Mesenchymal stem cell (in vitro differentiated cells and primary cell): Measurements from ENCODE around the gene GDPGP1.
A peak's percentile ranks its signal among the peaks of the same experiment; 100 is the strongest.

ENCODE experiments used
- DNase-seq: peaks from one replicate; pipeline ENCODE4 v3.0.0-alpha.2; 2013
- H2AFZ ChIP-seq: one replicate; pipeline ENCODE4 v1.6.1; 2013; ENCODE audit warnings: low read depth, mild to moderate bottlenecking, control low read depth, inconsistent platforms, low read length, moderate library complexity
- H2AK5ac ChIP-seq: 2 replicates; pipeline ENCODE4 v1.6.1; 2013; ENCODE audit warnings: low read length, moderate library complexity, mild to moderate bottlenecking, inconsistent platforms; ENCODE audit not compliant: severe bottlenecking
- H2BK120ac ChIP-seq: one replicate; pipeline ENCODE4 v1.6.1; 2013; ENCODE audit warnings: low read depth, mild to moderate bottlenecking, inconsistent platforms, low read length, moderate library complexity
- H2BK12ac ChIP-seq, 2 experiments: one replicate each; pipeline ENCODE4 v1.6.1; 2013; ENCODE audit warnings: inconsistent platforms in 2 of 2, low read length in 2 of 2, mild to moderate bottlenecking in 2 of 2, moderate library complexity in 2 of 2, control low read depth in 1 of 2
- H2BK15ac ChIP-seq: one replicate; pipeline ENCODE4 v1.6.1; 2013; ENCODE audit warnings: mild to moderate bottlenecking, low read depth, inconsistent platforms; ENCODE audit not compliant: poor library complexity, severe bottlenecking
- H2BK5ac ChIP-seq: 2 replicates; pipeline ENCODE4 v1.6.1; 2013; ENCODE audit warnings: low read depth, mild to moderate bottlenecking, low read length, control low read depth, inconsistent platforms; ENCODE audit not compliant: poor library complexity, severe bottlenecking
- H3K14ac ChIP-seq, 2 experiments: one replicate each; pipeline ENCODE4 v1.6.1; 2013; ENCODE audit warnings: inconsistent platforms in 2 of 2, low read length in 2 of 2, control low read depth in 1 of 2, mild to moderate bottlenecking in 1 of 2, moderate library complexity in 1 of 2
- H3K18ac ChIP-seq, 2 experiments: one replicate each; pipeline ENCODE4 v1.6.1; 2013; ENCODE audit warnings: inconsistent platforms in 2 of 2, low read length in 2 of 2, control low read depth in 1 of 2, low read depth in 1 of 2, mild to moderate bottlenecking in 1 of 2
- H3K23ac ChIP-seq, 2 experiments: one replicate each; pipeline ENCODE4 v1.6.1; 2013; ENCODE audit warnings: inconsistent platforms in 2 of 2, low read length in 2 of 2, mild to moderate bottlenecking in 2 of 2, moderate library complexity in 2 of 2, control low read depth in 1 of 2
- H3K27ac ChIP-seq: 2 replicates; pipeline ENCODE4 v1.5.1; 2013; ENCODE audit warnings: mild to moderate bottlenecking, moderate library complexity, low read length, control low read depth, inconsistent platforms; ENCODE audit not compliant: poor library complexity, severe bottlenecking
- H3K27me3 ChIP-seq, 2 experiments: 2 replicates each; pipeline versions ENCODE4 v1.6.1 to v1.7.0; 2013; ENCODE audit warnings: low read length in 2 of 2, mild to moderate bottlenecking in 2 of 2, moderate library complexity in 2 of 2, control low read depth in 1 of 2, inconsistent platforms in 1 of 2; ENCODE audit not compliant: control insufficient read depth in 1 of 2, insufficient read depth in 1 of 2
- H3K36me3 ChIP-seq, 2 experiments: 2 replicates each; pipeline versions ENCODE4 v1.6.1 to v1.7.0; 2013; ENCODE audit warnings: low read length in 2 of 2, control low read depth in 1 of 2, inconsistent platforms in 1 of 2, low read depth in 1 of 2, mild to moderate bottlenecking in 1 of 2; ENCODE audit not compliant: insufficient read depth in 2 of 2, control insufficient read depth in 1 of 2
- H3K4ac ChIP-seq, 2 experiments: one replicate each; pipeline ENCODE4 v1.6.1; 2013; ENCODE audit warnings: inconsistent platforms in 2 of 2, low read length in 2 of 2, mild to moderate bottlenecking in 2 of 2, moderate library complexity in 2 of 2, control low read depth in 1 of 2, low read depth in 1 of 2
- H3K4me1 ChIP-seq: 2 replicates; pipeline ENCODE4 v1.6.1; 2013; ENCODE audit warnings: low read depth, low read length, control low read depth; ENCODE audit not compliant: control insufficient read depth, insufficient read depth
- H3K4me2 ChIP-seq: 2 replicates; pipeline ENCODE4 v1.6.1; 2013; ENCODE audit warnings: low read length, mild to moderate bottlenecking, inconsistent platforms; ENCODE audit not compliant: poor library complexity, severe bottlenecking
- H3K4me3 ChIP-seq, 2 experiments: 2 replicates each; pipeline versions ENCODE4 v1.5.1 to v1.7.0; 2013; ENCODE audit warnings: low read length in 2 of 2, mild to moderate bottlenecking in 2 of 2, control low read depth in 1 of 2, low read depth in 1 of 2; ENCODE audit not compliant: insufficient read depth in 1 of 2
- H3K79me1 ChIP-seq: replicated peaks from 2 replicates; pipeline ENCODE4 v1.6.1; 2013; ENCODE audit warnings: mild to moderate bottlenecking, control low read depth, low read length, inconsistent platforms; ENCODE audit not compliant: poor library complexity, severe bottlenecking
- H3K9ac ChIP-seq: 2 replicates; pipeline ENCODE4 v1.7.0; 2013; ENCODE audit warnings: mild to moderate bottlenecking, low read length, moderate library complexity
- H3K9me3 ChIP-seq: 2 replicates; pipeline ENCODE4 v1.7.0; 2013; ENCODE audit warnings: mild to moderate bottlenecking, low read length; ENCODE audit not compliant: control insufficient read depth
- H4K8ac ChIP-seq: one replicate; pipeline ENCODE4 v1.6.1; 2013; ENCODE audit warnings: inconsistent platforms, mild to moderate bottlenecking, low read length, moderate library complexity
- H4K91ac ChIP-seq: one replicate; pipeline ENCODE4 v1.6.1; 2013; ENCODE audit warnings: mild to moderate bottlenecking, low read length, inconsistent platforms
- WGBS: methylation state at CpG from one replicate; pipeline ENCODE4 v1.1.7; 2013; ENCODE audit warnings: mixed read lengths; 5-methylcytosine and 5-hydroxymethylcytosine counted together

Gene GDPGP1

GRCh38 chr15:90240856-90241255, 6.8 kb downstream of the GDPGP1 start:
- no peak overlapping the region for H3K4me2 ChIP-seq
- DNase-seq: no peak
- H3K27ac ChIP-seq: no peak overlapping the region
- H3K14ac ChIP-seq: no peak overlapping the region
- no peaks in the 10 kb centered on the region for H3K27me3 ChIP-seq
- H3K4me3 ChIP-seq: no peak overlapping the region
- H3K4me1 ChIP-seq: peaks cover 2% of the 10 kb centered on the region
- no peak overlapping the region for H2BK120ac ChIP-seq
- no peak overlapping the region for H2AK5ac ChIP-seq
- no peak overlapping the region for H4K8ac ChIP-seq
- no peak overlapping the region for H4K91ac ChIP-seq
- 98% methylated on average over 8 of the region's 8 CpGs for WGBS
- H3K9ac ChIP-seq: no peak overlapping the region
- no peak overlapping the region for H2BK15ac ChIP-seq
- no peak overlapping the region for H2BK12ac ChIP-seq
- no peak overlapping the region for H3K18ac ChIP-seq
- no peak overlapping the region for H3K23ac ChIP-seq
- no peak overlapping the region for H2BK5ac ChIP-seq
- H3K79me1 ChIP-seq: no peaks in the 10 kb centered on the region
- no peak overlapping the region for H3K4ac ChIP-seq
- no peaks in the 10 kb centered on the region for H3K9me3 ChIP-seq
- peaks cover 15 to 20% of the 10 kb centered on the region in 2 experiments for H3K36me3 ChIP-seq
- H2AFZ ChIP-seq: no peak overlapping the region

GRCh38 chr15:90241343-90242192, 7.6 kb downstream of the GDPGP1 start:
- Histone ChIP-seq H3K23ac (no peak overlapping the region), H2BK15ac (no peak overlapping the region), H3K9me3 (no peaks in the 10 kb centered on the region), H3K79me1 (no peaks in the 10 kb centered on the region), H3K4ac (no peak overlapping the region), H2BK5ac (no peak overlapping the region), H3K4me3 (no peak overlapping the region), H3K36me3 (peaks cover 15 to 16% of the 10 kb centered on the region in 2 experiments), H4K8ac (no peak overlapping the region), H3K18ac (no peak overlapping the region), H3K4me2 (no peak overlapping the region), H2AFZ (no peak overlapping the region), H2BK120ac (no peak overlapping the region), H3K14ac (no peak overlapping the region), H2BK12ac (no peak overlapping the region), H3K9ac (no peak overlapping the region), H3K27me3 (no peaks in the 10 kb centered on the region), H2AK5ac (no peak overlapping the region), H3K4me1 (peaks cover 2% of the 10 kb centered on the region), H3K27ac (no peak overlapping the region), H4K91ac (no peak overlapping the region)
- 86% methylated on average over 22 of the region's 22 CpGs for WGBS
- no peak for DNase-seq

- H4K8ac ChIP-seq: no peak overlapping the region
- 89% methylated on average over 10 of the region's 10 CpGs for WGBS
Measured at GRCh38 chr15:90243943-90244639, 10.1 kb downstream of the GDPGP1 start.

GRCh38 chr15:90248789-90249202, 14.8 kb downstream of the GDPGP1 start:
- Histone ChIP-seq H3K27me3 (no peaks in the 10 kb centered on the region), H2BK12ac (peak overlapping the region; percentile 21 to 38), H4K8ac (peak overlapping the region; percentile 61), H3K27ac (no peak overlapping the region), H3K36me3 (no peaks in the 10 kb centered on the region), H2BK120ac (no peak overlapping the region), H2AK5ac (no peak overlapping the region), H3K18ac (no peak overlapping the region), H3K9me3 (no peaks in the 10 kb centered on the region), H3K23ac (no peak overlapping the region), H3K79me1 (no peaks in the 10 kb centered on the region), H3K14ac (no peak overlapping the region), H3K4me3 (peak overlapping the region in 1 of 2 experiments; percentile 87), H3K4me2 (no peak overlapping the region), H2BK5ac (no peak overlapping the region), H3K4me1 (peaks cover 10% of the 10 kb centered on the region), H2BK15ac (peak overlapping the region; percentile 36), H4K91ac (no peak overlapping the region), H3K4ac (no peak overlapping the region), H3K9ac (no peak overlapping the region), H2AFZ (no peak overlapping the region)
- peak; percentile 20 for DNase-seq
- WGBS: 85% methylated on average over 6 of the region's 6 CpGs

More at GRCh38 chr15:90243943-90244639, 10.1 kb downstream of the GDPGP1 start:
- no peak for DNase-seq
- H2BK12ac ChIP-seq: no peak overlapping the region
- peaks cover 0 to 15% of the 10 kb centered on the region in 2 experiments for H3K36me3 ChIP-seq
- no peaks in the 10 kb centered on the region for H3K27me3 ChIP-seq
- no peak overlapping the region for H3K9ac ChIP-seq
- no peak overlapping the region for H2BK120ac ChIP-seq
- H3K79me1 ChIP-seq: no peaks in the 10 kb centered on the region
- no peak overlapping the region for H2BK5ac ChIP-seq
- no peak overlapping the region for H3K4me3 ChIP-seq
- H3K14ac ChIP-seq: no peak overlapping the region
- H2AFZ ChIP-seq: no peak overlapping the region
- H3K27ac ChIP-seq: no peak overlapping the region
- H3K4ac ChIP-seq: no peak overlapping the region
- no peak overlapping the region for H3K23ac ChIP-seq
- no peak overlapping the region for H4K91ac ChIP-seq
- no peak overlapping the region for H3K18ac ChIP-seq
- no peaks in the 10 kb centered on the region for H3K9me3 ChIP-seq
- peaks cover 3% of the 10 kb centered on the region for H3K4me1 ChIP-seq
- H2BK15ac ChIP-seq: no peak overlapping the region
- no peak overlapping the region for H3K4me2 ChIP-seq
- H2AK5ac ChIP-seq: no peak overlapping the region
